Upper lobe of left lung (tissue), 4 donors: ENCODE measurements around the gene TAF15.

Source experiments
- CTCF ChIP-seq, 6 experiments: fragments of 450-650 bp in 4 of 6; fragments of 200-600 bp in 2 of 6; sonication (generic) in 2 of 6; IDR thresholded peaks; one replicate each; pipeline ENCODE4 v1.5.1; 2016 to 2019; ENCODE audit warnings: antibody characterized with exemption in 6 of 6
- EP300 ChIP-seq, 4 donors: sonication (generic); formaldehyde crosslinking; IDR thresholded peaks; one replicate each; pipeline ENCODE4 v1.5.1; 2017; ENCODE audit warnings: antibody characterized with exemption in 4 of 4, control low read depth in 2 of 4
- POLR2A ChIP-seq, 4 donors: fragments of 450-650 bp; IDR thresholded peaks; one replicate each; pipeline ENCODE4 v1.5.1; 2016 to 2017; ENCODE audit warnings: antibody characterized with exemption in 4 of 4, mild to moderate bottlenecking in 2 of 4
- POLR2AphosphoS5 ChIP-seq, 2 donors: sonication (generic); formaldehyde crosslinking; IDR thresholded peaks; one replicate each; pipeline ENCODE4 v1.5.1; 2017; ENCODE audit warnings: antibody characterized with exemption in 2 of 2

GRCh38 chr17:35855965-35856364, 46.7 kb downstream of the TAF15 start:
- TF ChIP-seq POLR2A (IDR thresholded peaks at IDR 0.05) (no peak), CTCF (IDR thresholded peaks at IDR 0.05) (no peak), EP300 (IDR thresholded peaks at IDR 0.05) (no peak), POLR2AphosphoS5 (IDR thresholded peaks at IDR 0.05) (no peak)
